Neural progenitor cell (in vitro differentiated cells): ENCODE results near the gene BACH1.

Source experiments
- EZH2 ChIP-seq: fragments of 200-600 bp; sonication (generic); IDR thresholded peaks from 2 replicates; pipeline ENCODE4 v1.6.1; 2017; ENCODE audit warnings: antibody characterized with exemption, mild to moderate bottlenecking, moderate library complexity
- EZH2phosphoT487 ChIP-seq: fragments of 200-600 bp; sonication (generic); IDR thresholded peaks from 2 replicates; pipeline ENCODE4 v1.6.1; 2017; ENCODE audit warnings: antibody characterized with exemption
- TF ChIP-seq, protein P1 (sequence below): fragments of 200-600 bp; sonication (generic); IDR thresholded peaks from 2 replicates; pipeline ENCODE4 v1.5.1; 2017; ENCODE audit warnings: antibody characterized with exemption, mild to moderate bottlenecking

DNA sequence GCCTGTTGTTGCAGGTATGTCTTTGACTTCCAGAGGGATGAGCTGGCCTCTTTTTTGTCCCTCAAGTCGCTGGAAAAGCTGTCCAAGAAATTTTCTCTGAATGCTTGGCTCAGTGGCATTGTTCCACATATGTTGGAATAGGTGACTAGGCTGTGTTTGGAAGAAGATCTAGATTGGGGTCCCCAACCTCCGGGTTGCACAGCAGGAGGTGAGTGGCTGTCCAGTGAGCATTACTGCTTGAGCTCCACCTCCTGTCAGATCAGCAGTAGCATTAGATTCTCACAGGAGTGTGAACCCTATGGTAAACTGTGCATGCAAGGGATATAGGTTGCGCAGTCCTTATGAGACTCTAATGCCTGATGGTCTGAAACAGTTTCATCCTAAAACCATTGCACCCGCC, 18.1 kb downstream of the BACH1 start:
- TF ChIP-seq, protein P1, sequence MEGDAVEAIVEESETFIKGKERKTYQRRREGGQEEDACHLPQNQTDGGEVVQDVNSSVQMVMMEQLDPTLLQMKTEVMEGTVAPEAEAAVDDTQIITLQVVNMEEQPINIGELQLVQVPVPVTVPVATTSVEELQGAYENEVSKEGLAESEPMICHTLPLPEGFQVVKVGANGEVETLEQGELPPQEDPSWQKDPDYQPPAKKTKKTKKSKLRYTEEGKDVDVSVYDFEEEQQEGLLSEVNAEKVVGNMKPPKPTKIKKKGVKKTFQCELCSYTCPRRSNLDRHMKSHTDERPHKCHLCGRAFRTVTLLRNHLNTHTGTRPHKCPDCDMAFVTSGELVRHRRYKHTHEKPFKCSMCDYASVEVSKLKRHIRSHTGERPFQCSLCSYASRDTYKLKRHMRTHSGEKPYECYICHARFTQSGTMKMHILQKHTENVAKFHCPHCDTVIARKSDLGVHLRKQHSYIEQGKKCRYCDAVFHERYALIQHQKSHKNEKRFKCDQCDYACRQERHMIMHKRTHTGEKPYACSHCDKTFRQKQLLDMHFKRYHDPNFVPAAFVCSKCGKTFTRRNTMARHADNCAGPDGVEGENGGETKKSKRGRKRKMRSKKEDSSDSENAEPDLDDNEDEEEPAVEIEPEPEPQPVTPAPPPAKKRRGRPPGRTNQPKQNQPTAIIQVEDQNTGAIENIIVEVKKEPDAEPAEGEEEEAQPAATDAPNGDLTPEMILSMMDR, result no peak
- no peak for TF ChIP-seq EZH2
- no peak for TF ChIP-seq EZH2phosphoT487
